HUES6 (cell line): Measurements from ENCODE around the gene PODXL.

Source experiments
- H3K27ac ChIP-seq: 2 replicates; pipeline ENCODE4 v1.7.0; 2013; ENCODE audit warnings: low read depth, mild to moderate bottlenecking, low read length, inconsistent platforms
- H3K27me3 ChIP-seq: 2 replicates; pipeline ENCODE4 v1.6.1; 2013; ENCODE audit warnings: low read length; ENCODE audit not compliant: control insufficient read depth, insufficient read depth
- H3K36me3 ChIP-seq: 2 replicates; pipeline ENCODE4 v1.6.1; 2013; ENCODE audit warnings: low read length; ENCODE audit not compliant: control insufficient read depth, insufficient read depth
- H3K4me1 ChIP-seq: 2 replicates; pipeline ENCODE4 v1.6.1; 2013; ENCODE audit warnings: low read length; ENCODE audit not compliant: control insufficient read depth, insufficient read depth
- H3K4me3 ChIP-seq: 2 replicates; pipeline ENCODE4 v1.5.1; 2013; ENCODE audit warnings: low read depth, low read length
- H3K9ac ChIP-seq: one replicate; pipeline ENCODE4 v1.6.1; 2013; ENCODE audit warnings: mild to moderate bottlenecking, low read length
- H3K9me3 ChIP-seq: 2 replicates; pipeline ENCODE4 v1.6.1; 2013; ENCODE audit warnings: low read depth, low read length; ENCODE audit not compliant: control insufficient read depth, insufficient read depth

PODXL gene

DNA sequence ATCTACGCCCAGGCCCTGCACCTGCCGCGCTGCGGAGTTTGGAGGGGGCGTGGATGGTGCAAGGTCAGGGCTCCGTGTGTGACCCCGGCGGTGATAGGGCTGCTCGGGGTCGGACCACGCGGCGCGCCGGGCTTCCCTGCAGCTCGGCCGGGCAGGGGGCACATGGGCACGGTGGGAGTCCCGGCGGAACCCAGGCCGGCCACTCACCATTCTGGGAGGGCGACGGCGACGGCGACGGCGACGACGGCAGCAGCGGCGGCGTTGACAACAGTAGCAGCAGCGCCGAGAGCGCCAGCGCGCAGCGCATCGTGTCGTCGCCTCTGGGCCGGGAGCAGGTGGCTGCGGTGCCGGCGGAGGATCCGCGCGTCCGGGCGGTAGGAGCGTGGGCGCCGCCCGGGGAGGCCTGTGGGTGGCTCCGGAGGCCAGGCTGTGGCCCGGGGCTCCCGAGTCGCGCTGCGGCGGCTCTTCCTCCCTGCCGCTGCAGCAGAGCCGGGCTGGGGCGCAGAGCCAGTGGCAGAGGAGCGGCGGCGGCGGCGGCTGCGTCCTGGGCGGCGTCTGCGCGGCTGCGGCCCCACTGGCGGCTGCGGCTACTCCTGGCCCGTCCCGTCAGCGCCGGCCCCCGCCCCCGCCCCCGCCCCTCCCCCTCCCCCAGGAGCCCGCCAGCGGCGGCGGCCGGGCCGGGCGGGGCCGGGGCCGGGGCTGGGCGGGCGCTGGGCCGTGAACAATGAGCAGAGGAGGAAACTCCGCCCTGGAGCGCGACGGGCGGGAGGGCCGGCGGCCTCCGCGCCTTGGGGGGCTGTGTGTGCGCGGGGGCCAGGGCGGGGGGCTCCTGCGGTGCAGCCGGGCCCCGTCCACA, at the start of gene PODXL:
Gene PODXL (minus strand): TSS at position 576 of the 856 bp plus-strand sequence. CDS start 269 bp downstream, at position 307.
- H3K9me3 ChIP-seq: no peaks in the 10 kb centered on the region
- H3K9ac ChIP-seq: peak within 1 kb of the TSS; percentile 89
- peaks cover 14% of the 10 kb centered on the region; the same call in 1 of the 2 replicates for H3K27me3 ChIP-seq
- peak within 1 kb of the TSS; percentile 95 for H3K4me3 ChIP-seq
- H3K36me3 ChIP-seq: peaks cover 46% of the 10 kb centered on the region
- H3K4me1 ChIP-seq: peaks cover 40% of the 10 kb centered on the region
- peak within 1 kb of the TSS; percentile 88 for H3K27ac ChIP-seq

- Histone ChIP-seq H3K27ac (peak overlapping the region; percentile 100), H3K36me3 (no peaks in the 10 kb centered on the region), H3K9me3 (no peaks in the 10 kb centered on the region), H3K9ac (peak overlapping the region; percentile 96), H3K4me1 (peaks cover 69% of the 10 kb centered on the region), H3K27me3 (no peaks in the 10 kb centered on the region), H3K4me3 (peak overlapping the region; percentile 38)
Observed at GRCh38 chr7:131605280-131605878, 49.0 kb upstream of the PODXL start.

GRCh38 chr7:131604841-131605279, 48.4 kb upstream of the PODXL start:
- H3K4me1 ChIP-seq: peaks cover 72% of the 10 kb centered on the region
- H3K27ac ChIP-seq: peak overlapping the region; percentile 100
- no peaks in the 10 kb centered on the region for H3K36me3 ChIP-seq
- peak overlapping the region; percentile 38 for H3K4me3 ChIP-seq
- H3K9ac ChIP-seq: peak overlapping the region; percentile 96
- H3K27me3 ChIP-seq: no peaks in the 10 kb centered on the region
- no peaks in the 10 kb centered on the region for H3K9me3 ChIP-seq

GRCh38 chr7:131603932-131604331, 47.5 kb upstream of the PODXL start:
- H3K9ac ChIP-seq: peak overlapping the region; percentile 96
- no peaks in the 10 kb centered on the region for H3K36me3 ChIP-seq
- H3K4me1 ChIP-seq: peaks cover 72% of the 10 kb centered on the region
- no peaks in the 10 kb centered on the region for H3K27me3 ChIP-seq
- H3K27ac ChIP-seq: peak overlapping the region; percentile 100
- H3K9me3 ChIP-seq: no peaks in the 10 kb centered on the region
- peak overlapping the region; percentile 38; the same call in 1 of the 2 replicates for H3K4me3 ChIP-seq

- peak overlapping the region; percentile 48 for H3K9ac ChIP-seq
- no peaks in the 10 kb centered on the region for H3K36me3 ChIP-seq
- no peaks in the 10 kb centered on the region for H3K27me3 ChIP-seq
- no peaks in the 10 kb centered on the region for H3K9me3 ChIP-seq
- H3K4me1 ChIP-seq: peaks cover 68% of the 10 kb centered on the region
- no peak overlapping the region for H3K4me3 ChIP-seq
- H3K27ac ChIP-seq: peak overlapping the region; percentile 100; the same call in 1 of the 2 replicates
Observed at GRCh38 chr7:131602994-131603372, 46.6 kb upstream of the PODXL start.

DNA sequence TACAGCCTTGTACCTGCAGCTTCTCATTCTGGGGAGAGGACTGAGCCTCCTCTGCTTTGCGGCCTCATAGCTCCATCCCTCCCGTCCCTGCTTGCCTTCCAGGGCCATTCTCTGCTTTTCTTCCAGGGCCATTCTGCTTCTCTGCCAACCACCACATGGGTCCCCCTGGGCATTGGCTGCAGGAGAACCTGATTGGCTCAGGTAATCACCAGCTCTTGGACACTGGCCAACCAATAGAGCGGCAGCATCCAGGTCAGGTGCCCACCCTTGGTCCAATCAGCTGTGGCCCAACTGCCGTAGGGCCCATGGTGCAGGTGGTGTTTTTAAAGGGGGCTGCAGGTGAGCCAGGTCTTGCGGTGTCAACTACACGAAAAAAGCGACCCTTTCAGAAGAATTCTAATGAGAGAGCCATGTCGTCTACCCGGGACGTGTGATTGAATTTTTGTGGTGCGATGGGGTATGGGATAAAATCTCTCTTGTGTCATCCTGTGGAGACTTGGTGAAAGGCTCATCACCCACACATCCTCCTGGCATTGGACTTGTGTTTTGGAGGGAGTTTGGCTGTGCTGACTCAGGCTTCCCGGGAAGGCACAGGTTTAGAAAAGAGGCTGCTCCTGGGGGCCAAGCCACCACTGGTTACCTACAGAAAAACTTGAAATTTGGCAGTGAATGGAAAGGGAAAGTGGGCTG, 46.0 kb upstream of the PODXL start:
- Histone ChIP-seq H3K36me3 (no peaks in the 10 kb centered on the region), H3K4me3 (no peak overlapping the region), H3K27me3 (no peaks in the 10 kb centered on the region), H3K9me3 (no peaks in the 10 kb centered on the region), H3K27ac (0 out of 2 replicates have a peak overlapping the region, but pooled peaks have one; percentile 100), H3K9ac (peak overlapping the region; percentile 48), H3K4me1 (peaks cover 64% of the 10 kb centered on the region)

- Histone ChIP-seq H3K4me3 (no peak overlapping the region), H3K27me3 (no peaks in the 10 kb centered on the region), H3K27ac (no peak overlapping the region), H3K9ac (no peak overlapping the region), H3K9me3 (no peaks in the 10 kb centered on the region), H3K36me3 (no peaks in the 10 kb centered on the region), H3K4me1 (peaks cover 44% of the 10 kb centered on the region)
Observed at GRCh38 chr7:131600085-131600881, 43.9 kb upstream of the PODXL start.

DNA sequence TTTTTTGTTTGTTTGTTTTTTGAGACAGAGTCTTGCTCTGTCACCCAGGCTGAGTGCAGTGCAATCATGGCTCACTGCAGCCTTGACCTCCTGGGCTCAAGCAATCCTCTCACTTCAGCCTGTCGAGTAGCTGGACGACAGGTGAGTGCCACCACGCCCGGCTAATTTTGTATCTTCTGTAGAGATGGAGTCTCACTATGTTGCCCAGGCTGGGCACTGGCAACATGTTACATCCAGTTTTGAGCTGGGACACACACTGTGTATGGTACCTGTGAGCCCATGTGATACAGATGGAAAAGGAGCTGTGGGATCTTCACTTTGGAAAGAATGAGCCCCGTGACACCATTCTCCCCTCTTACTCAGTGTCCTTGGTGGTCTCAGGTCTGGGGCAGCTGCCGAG, 40.4 kb upstream of the PODXL start:
- H3K4me3 ChIP-seq: no peak overlapping the region
- H3K27ac ChIP-seq: no peak overlapping the region
- H3K9me3 ChIP-seq: no peaks in the 10 kb centered on the region
- no peaks in the 10 kb centered on the region for H3K27me3 ChIP-seq
- H3K36me3 ChIP-seq: no peaks in the 10 kb centered on the region
- H3K4me1 ChIP-seq: peaks cover 14% of the 10 kb centered on the region
- no peak overlapping the region for H3K9ac ChIP-seq

DNA sequence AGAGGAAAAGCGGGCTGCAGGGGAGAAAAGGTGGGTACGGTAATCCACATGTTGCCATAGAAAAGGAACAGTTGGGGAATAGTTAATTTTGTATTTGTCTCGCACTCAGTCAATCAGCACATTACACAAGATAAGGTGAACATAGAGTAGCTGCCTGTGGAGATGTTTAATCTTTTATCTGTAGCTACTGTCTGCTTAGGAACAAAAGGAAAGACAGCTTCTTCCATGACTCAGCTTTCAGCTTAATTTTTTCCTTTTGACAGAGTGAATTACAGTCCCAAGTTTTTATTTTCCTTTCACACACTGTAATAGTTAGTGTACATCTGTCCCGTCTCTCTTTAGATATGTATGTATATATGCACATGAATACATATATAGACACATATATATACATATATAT, 39.3 kb upstream of the PODXL start:
- no peak overlapping the region for H3K9ac ChIP-seq
- no peaks in the 10 kb centered on the region for H3K27me3 ChIP-seq
- H3K36me3 ChIP-seq: no peaks in the 10 kb centered on the region
- H3K9me3 ChIP-seq: no peaks in the 10 kb centered on the region
- H3K4me3 ChIP-seq: no peak overlapping the region
- peaks cover 14% of the 10 kb centered on the region for H3K4me1 ChIP-seq
- H3K27ac ChIP-seq: no peak overlapping the region

DNA sequence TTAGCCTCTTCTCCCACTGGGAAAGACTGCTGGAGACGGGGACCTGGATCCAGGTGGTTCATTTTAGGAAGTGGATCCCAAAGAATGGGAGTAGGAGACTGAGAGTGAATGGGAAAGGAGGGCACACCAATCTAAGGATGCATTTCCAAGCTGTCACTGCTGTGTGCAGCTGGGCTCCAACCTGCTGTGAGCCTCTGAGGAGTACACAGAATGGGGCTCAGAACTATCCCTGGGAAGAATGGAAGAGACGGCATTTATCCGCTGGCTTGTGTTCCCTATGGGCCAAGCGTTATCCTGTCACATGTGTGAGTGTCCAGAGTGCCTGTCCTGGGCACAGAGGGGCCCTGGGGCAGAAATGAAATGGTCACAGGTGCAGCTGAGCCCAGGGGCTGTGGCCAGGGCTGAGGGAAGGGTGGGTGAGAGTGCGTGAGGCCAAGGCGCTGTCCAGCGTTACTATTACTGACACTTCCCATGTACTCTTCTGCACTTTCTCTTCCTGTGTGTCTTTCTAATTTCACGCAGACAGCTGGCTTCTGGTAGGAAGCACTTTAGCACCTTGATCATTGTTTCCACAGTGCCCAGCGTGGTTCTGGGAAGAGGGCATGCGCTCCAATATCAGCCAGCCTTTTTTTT, 35.4 kb upstream of the PODXL start:
- Histone ChIP-seq H3K4me1 (peaks cover 16% of the 10 kb centered on the region), H3K9me3 (no peaks in the 10 kb centered on the region), H3K27me3 (no peaks in the 10 kb centered on the region), H3K27ac (no peak overlapping the region), H3K36me3 (no peaks in the 10 kb centered on the region), H3K9ac (no peak overlapping the region), H3K4me3 (no peak overlapping the region)
